ENCODE data around the gene NEURL1B.

- TF ChIP-seq CTCF (conservative IDR thresholded peaks at IDR 0.05 in 1 of 2, IDR thresholded peaks at IDR 0.05 in 1 of 2; ENCODE audit: extremely low read depth in 1 of 2, insufficient read depth in 1 of 2, low read depth in 1 of 2, low read length in 2 of 2) (no peak), EZH2 (IDR thresholded peaks at IDR 0.05; ENCODE audit: borderline replicate concordance, low read length) (no peak)
Measured at GRCh38 chr5:172685091-172685490, 44.0 kb downstream of the NEURL1B start.
